GM12878 (cell line): ENCODE results near the gene RGS4. TPM values are rescaled to one million over a fixed set of nuclear protein-coding genes. Genes with fewer than 3 reads are reported as not detected.

Experiments used
- ATAC-seq: fragments of 200-7000 bp; cut with Tn5 transposase; 3 replicates; pipeline ENCODE4 v1.9.1; 2020; ENCODE audit warnings: mild to moderate bottlenecking, moderate library complexity
- BruUV-seq: library from RNA; stranded (reverse); fragments of 400-500 nt; replicated peaks from 2 replicates; lab custom pipeline; 2021; lab: Mats Ljungman, UMichigan
- CTCF ChIA-PET: fragments of 300-600 bp; sonication (Branson Sonifier 250); formaldehyde crosslinking; extraction: SDS; loops from one replicate; lab custom pipeline; 2021; ENCODE audit warnings: inconsistent platforms; lab: Yijun Ruan, JAX
- POLR2A ChIA-PET: fragments of 350-600 bp; formaldehyde crosslinking; extraction: SDS; loops from one replicate; lab custom pipeline; 2021; ENCODE audit warnings: inconsistent platforms; lab: Charles Lee
- RAD21 ChIA-PET: fragments of 300-600 bp; sonication (Branson Sonifier 250); formaldehyde crosslinking; loops from one replicate; lab custom pipeline; 2023; ENCODE audit warnings: antibody characterized with exemption; ENCODE audit not compliant: unreplicated experiment; lab: Charles Lee
- SMC1A ChIA-PET: fragments of 300-600 bp; sonication (Branson Sonifier 250); formaldehyde crosslinking; loops from one replicate; lab custom pipeline; 2023; ENCODE audit not compliant: unreplicated experiment, uncharacterized antibody; lab: Charles Lee
- DNase-seq: peaks from one replicate; pipeline ENCODE4 v3.0.0-alpha.2; 2011; ENCODE audit warnings: low read depth, low spot score
- FAIRE-seq: peaks from 3 replicates; lab custom pipeline; 2011; peaks lifted over from hg19 to GRCh38; lab: Jason Lieb, UNC
- H2AFZ ChIP-seq: 2 replicates; pipeline ENCODE4 v1.6.0; 2011; ENCODE audit warnings: low read depth, low read length, control low read depth; ENCODE audit not compliant: control insufficient read depth
- H3K27ac ChIP-seq: 2 replicates; pipeline ENCODE4 v1.5.1; 2011; ENCODE audit warnings: control low read depth; ENCODE audit not compliant: control insufficient read depth, insufficient read depth
- H3K27me3 ChIP-seq, 2 experiments: replicated peaks in 1 of 2; 2 replicates each; pipeline versions ENCODE4 v1.6.0 to v1.6.1; 2011; ENCODE audit warnings: low read length in 1 of 2; ENCODE audit not compliant: control insufficient read depth in 2 of 2, insufficient read depth in 2 of 2
- H3K36me3 ChIP-seq, 2 experiments: 2 replicates each; pipeline ENCODE4 v1.5.1; 2011; ENCODE audit warnings: low read length in 1 of 2; ENCODE audit not compliant: control insufficient read depth in 2 of 2, insufficient read depth in 2 of 2
- H3K4me1 ChIP-seq: 2 replicates; pipeline ENCODE4 v1.6.1; 2011; ENCODE audit warnings: mild to moderate bottlenecking, low read length, moderate library complexity, mixed read lengths; ENCODE audit not compliant: control insufficient read depth, insufficient read depth
- H3K4me2 ChIP-seq: 2 replicates; pipeline ENCODE4 v1.6.0; 2011; ENCODE audit warnings: control low read depth; ENCODE audit not compliant: control insufficient read depth, insufficient read depth
- H3K4me3 ChIP-seq: fragments of 200-600 bp; sonication (generic); 2 replicates; pipeline ENCODE4 v1.5.1; 2016
- H3K79me2 ChIP-seq: 2 replicates; pipeline ENCODE4 v1.6.0; 2011; ENCODE audit warnings: low read length; ENCODE audit not compliant: control insufficient read depth, insufficient read depth
- H3K9ac ChIP-seq: 2 replicates; pipeline ENCODE4 v1.8.0; 2011; ENCODE audit warnings: low read length, control low read depth, mixed read lengths; ENCODE audit not compliant: control insufficient read depth, insufficient read depth
- H3K9me3 ChIP-seq: replicated peaks from 3 replicates; pipeline ENCODE4 v1.5.1; 2011; ENCODE audit warnings: mild to moderate bottlenecking, low read length; ENCODE audit not compliant: control insufficient read depth, insufficient read depth
- H4K20me1 ChIP-seq: 2 replicates; pipeline ENCODE4 v1.6.0; 2011; ENCODE audit not compliant: control insufficient read depth, insufficient read depth
- ATF2 ChIP-seq: IDR thresholded peaks from 2 replicates; pipeline ENCODE4 v1.6.1; 2012; ENCODE audit warnings: low read length, inconsistent platforms
- BCL3 ChIP-seq: IDR thresholded peaks from 2 replicates; pipeline ENCODE4 v1.6.1; 2011; ENCODE audit warnings: borderline replicate concordance, low read depth, mild to moderate bottlenecking, moderate library complexity, low read length; ENCODE audit not compliant: insufficient read depth, poor library complexity, severe bottlenecking
- KAT2A ChIP-seq: conservative IDR thresholded peaks from 2 replicates; pipeline ENCODE4 v1.6.1; 2011; ENCODE audit warnings: low read depth, low read length; ENCODE audit not compliant: control insufficient read depth
- NFYB ChIP-seq: IDR thresholded peaks from 2 replicates; pipeline ENCODE4 v1.6.1; 2011; ENCODE audit warnings: low read depth, mild to moderate bottlenecking, low read length, improper control_type of control experiment, moderate library complexity; ENCODE audit not compliant: insufficient read depth
- PKNOX1 ChIP-seq: fragments of 450-650 bp; IDR thresholded peaks from 2 replicates; pipeline ENCODE4 v1.6.1; 2016; ENCODE audit warnings: mild to moderate bottlenecking
- RB1 ChIP-seq: fragments of 450-650 bp; formaldehyde crosslinking; IDR thresholded peaks from 2 replicates; pipeline ENCODE4 v1.6.1; 2017; ENCODE audit warnings: mild to moderate bottlenecking, borderline replicate concordance
- RCOR1 ChIP-seq: conservative IDR thresholded peaks from 2 replicates; pipeline ENCODE4 v1.6.1; 2012; ENCODE audit warnings: low read depth, low read length, improper control_type of control experiment
- SRF ChIP-seq, 2 experiments: IDR thresholded peaks; 2 replicates each; pipeline ENCODE4 v1.6.1; 2011; ENCODE audit warnings: low read depth in 2 of 2, low read length in 2 of 2, mild to moderate bottlenecking in 1 of 2, moderate library complexity in 1 of 2
- ZBTB11 ChIP-seq: fragments of 450-650 bp; formaldehyde crosslinking; IDR thresholded peaks from 2 replicates; pipeline ENCODE4 v1.5.0; 2022; ENCODE audit warnings: mild to moderate bottlenecking, missing genetic modification characterization
- ZNF217 ChIP-seq: fragments of 450-650 bp; IDR thresholded peaks from 2 replicates; pipeline ENCODE4 v1.6.1; 2017; ENCODE audit warnings: antibody characterized with exemption, mild to moderate bottlenecking
- WGBS: methylation state at CpG from one replicate; pipeline ENCODE4 v1.1.6; 2016; ENCODE audit warnings: low lambda C conversion rate; ENCODE audit not compliant: insufficient replicate concordance, insufficient coverage; ENCODE audit errors: missing lambda C conversion rate; 5-methylcytosine and 5-hydroxymethylcytosine counted together
- in situ Hi-C: fragments of 300-500 bp; cut with MboI; formaldehyde crosslinking; loops from 9 replicates; pipeline ENCODE4 v1.14.3; 2018; ENCODE audit warnings: mixed read lengths
- intact Hi-C: fragments of 100-400 bp; cut with micrococcal nuclease; formaldehyde crosslinking; loops from one replicate; pipeline ENCODE4 v1.14.2; 2022; ENCODE audit not compliant: unreplicated experiment
- polyA plus RNA-seq, 11 experiments: library from polyadenylated mRNA; depleted of rRNA in 4 of 11; unstranded in 6 of 11; stranded (reverse) in 5 of 11; fragments of >200 nt; fragmentation: Nextera tagmentation in 4 of 11; fragmentation: Illumina TruSeq in 1 of 11; extraction: Ambion mirVana in 4 of 11; extraction: Trizol in 1 of 11; gene quantifications; 1 replicate in 1 of 11; 2 replicates in 10 of 11; pipeline versions ENCODE4 v1.2.1 to v1.2.3, GENCODE V29; 2011 to 2016; ENCODE audit warnings: inconsistent platforms in 2 of 11, missing spikeins in 2 of 11, low read depth in 1 of 11
- total RNA-seq, 4 experiments: library from RNA; depleted of rRNA in 3 of 4; stranded (reverse); fragments of >200 nt in 3 of 4; fragmentation: Illumina TruSeq in 1 of 4; extraction: Trizol in 1 of 4; gene quantifications; 2 replicates each; pipeline versions ENCODE4 v1.2.1 to v1.2.3, GENCODE V29; 2013 to 2021

RGS4 gene
- total and polyA plus RNA-seq, 10 of the 15 experiments (the other 5 are each of a cell fraction or from before 2014, with no cell fraction given), result 0.05 to 0.14 TPM; not detected in 8

GRCh38 chr1:163038928-163039706 is 30.0 kb upstream of the RGS4 start (continued):
- no peak for TF ChIP-seq RB1
- TF ChIP-seq, all 136 proteins: peak for 0

GRCh38 chr1:163039707-163040093 is 29.5 kb upstream of the RGS4 start:
- RAD21 ChIA-PET, result no interaction called here
- Histone ChIP-seq H3K9ac (no peak overlapping the region), H3K4me2 (no peak overlapping the region), H4K20me1 (no peaks in the 10 kb centered on the region), H3K4me3 (no peak overlapping the region), H3K36me3 (no peaks in the 10 kb centered on the region), H2AFZ (no peak overlapping the region), H3K9me3 (no peaks in the 10 kb centered on the region), H3K4me1 (no peaks in the 10 kb centered on the region), H3K27me3 (no peaks in the 10 kb centered on the region), H3K27ac (no peak overlapping the region), H3K79me2 (no peaks in the 10 kb centered on the region)
- intact Hi-C loops (no loop called here), in situ Hi-C loops (no loop called here)
- FAIRE-seq (no peak), ATAC-seq (no peak), DNase-seq (no peak)
- CTCF ChIA-PET, result no interaction called here
- 37% methylated on average over 2 of the region's 2 CpGs for WGBS
- SMC1A ChIA-PET, result no interaction called here
- no TSS peak for BruUV-seq
- TF ChIP-seq NFYB (no peak), KAT2A (no peak), RCOR1 (no peak), PKNOX1 (no peak), ZBTB11 (CRISPR knock-in tag) (no peak), ATF2 (no peak), ZNF217 (no peak), SRF (IDR thresholded peaks at IDR 0.05; ENCODE audit: low read depth in 2 of 2, low read length in 2 of 2) (no peak), BCL3 (no peak)
- POLR2A ChIA-PET, result no interaction called here
